ENCODE results near the gene NR2F1.
A peak's percentile ranks its signal among the peaks of the same experiment; 100 is the strongest.
"Not testable (repeated sequence)": the region's sequence is repeated elsewhere in the genome, so short reads cannot be mapped to it uniquely, and the experiment has no call there.

The NR2F1 gene
- long read RNA-seq, donor 1, transcript NR2F1-206 (3 exons, 3,841 nt), result major isoform, 33 of 82 reads
- long read RNA-seq, donor 1, partial matches to known transcripts, result 43 of 82 reads
- long read RNA-seq, donor 1, other reads (novel, unspliced or antisense), result 6 of 82 reads
- long read RNA-seq, donor 2, transcript NR2F1-206 (3 exons, 3,841 nt), result major isoform, 21 of 44 reads
- long read RNA-seq, donor 2, partial matches to known transcripts, result 23 of 44 reads
- long read RNA-seq, donor 2, other reads (novel, unspliced or antisense), result 0 of 44 reads
- long read RNA-seq, donor 3, transcript NR2F1-206 (3 exons, 3,841 nt), result major isoform, 27 of 53 reads
- long read RNA-seq, donor 3, partial matches to known transcripts, result 26 of 53 reads
- long read RNA-seq, donor 3, other reads (novel, unspliced or antisense), result 0 of 53 reads
- long read RNA-seq, donor 4, transcript NR2F1-206 (3 exons, 3,841 nt), result major isoform, 46 of 98 reads
- long read RNA-seq, donor 4, partial matches to known transcripts, result 51 of 98 reads
- long read RNA-seq, donor 4, other reads (novel, unspliced or antisense), result 0 of 98 reads
- long read RNA-seq, donor 5, transcript NR2F1-206 (3 exons, 3,841 nt), result major isoform, 29 of 49 reads
- long read RNA-seq, donor 5, partial matches to known transcripts, result 14 of 49 reads
- long read RNA-seq, donor 5, other reads (novel, unspliced or antisense), result 6 of 49 reads
- long read RNA-seq, donor 6, transcript NR2F1-206 (3 exons, 3,841 nt), result major isoform, 31 of 89 reads
- long read RNA-seq, donor 6, partial matches to known transcripts, result 53 of 89 reads
- long read RNA-seq, donor 6, other reads (novel, unspliced or antisense), result 5 of 89 reads
- long read RNA-seq, donor 7, transcript NR2F1-206 (3 exons, 3,841 nt), result major isoform, 59 of 188 reads
- long read RNA-seq, donor 7, partial matches to known transcripts, result 117 of 188 reads
- long read RNA-seq, donor 7, other reads (novel, unspliced or antisense), result 11 of 188 reads
- long read RNA-seq, donor 8, transcript NR2F1-206 (3 exons, 3,841 nt), result major isoform, 43 of 92 reads
- long read RNA-seq, donor 8, partial matches to known transcripts, result 42 of 92 reads
- long read RNA-seq, donor 8, other reads (novel, unspliced or antisense), result 6 of 92 reads

DNA sequence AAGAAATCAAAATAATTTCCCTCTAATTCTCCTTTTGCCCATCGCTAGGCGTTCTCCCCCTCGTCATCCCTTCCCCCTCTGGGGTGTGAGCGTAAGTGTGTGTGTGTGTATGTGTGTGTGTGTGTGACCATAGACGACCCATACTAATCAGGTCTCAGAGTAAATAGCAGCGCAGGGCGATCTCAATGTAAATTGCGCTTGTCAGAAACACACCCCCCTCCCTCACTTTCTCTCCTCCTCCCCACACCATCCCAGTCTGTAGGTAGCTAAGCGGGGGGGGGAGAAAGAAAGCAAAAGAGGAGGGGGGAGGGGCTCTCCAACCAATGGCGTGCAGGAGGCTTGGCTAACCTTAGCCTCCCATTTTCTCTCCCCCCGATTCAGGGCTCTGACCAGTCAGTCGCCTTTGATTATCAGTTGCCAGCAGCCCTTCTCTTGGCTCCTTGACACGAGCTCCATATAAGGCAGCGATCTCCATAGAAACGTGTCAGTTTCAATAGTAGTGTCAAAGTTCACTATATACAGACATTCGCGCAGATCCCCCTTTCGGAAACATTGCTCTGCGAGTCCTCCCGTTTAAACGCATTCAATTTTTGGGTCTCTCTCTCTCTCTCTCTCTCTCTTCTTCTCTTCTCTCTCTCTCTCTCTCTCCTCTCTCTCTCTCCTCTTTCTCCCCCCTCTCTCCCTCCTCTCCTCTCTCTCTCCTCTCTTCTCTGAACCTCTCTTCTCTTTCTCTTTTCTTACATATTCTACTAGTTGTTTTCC, at the start of gene NR2F1:
TSS of gene NR2F1 (plus strand) at position 546 of the 762 bp plus-strand sequence. CDS start 1,802 bp downstream, outside the sequence.
- DNase-seq, result peak; percentile 89

DNA sequence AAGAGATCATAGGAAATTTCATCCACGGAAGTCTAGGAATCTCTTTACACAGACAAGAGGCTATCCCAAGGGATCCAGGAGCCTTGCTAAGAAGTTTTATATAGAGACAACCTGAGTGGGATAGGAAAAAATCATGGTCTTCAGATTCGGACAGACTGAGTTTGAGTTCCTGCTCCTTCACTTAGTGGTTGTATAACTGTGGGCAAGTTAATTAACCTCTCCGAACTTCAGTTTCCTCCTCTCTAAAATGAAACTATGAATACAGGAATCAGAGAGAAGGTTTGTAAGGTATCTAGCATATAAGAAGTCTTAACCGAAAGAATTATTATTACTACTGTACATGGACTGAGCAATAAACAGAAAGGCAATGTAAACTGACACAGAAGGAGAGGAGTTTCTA, 37.1 kb upstream of the NR2F1 start:
- no peak for DNase-seq

DNA sequence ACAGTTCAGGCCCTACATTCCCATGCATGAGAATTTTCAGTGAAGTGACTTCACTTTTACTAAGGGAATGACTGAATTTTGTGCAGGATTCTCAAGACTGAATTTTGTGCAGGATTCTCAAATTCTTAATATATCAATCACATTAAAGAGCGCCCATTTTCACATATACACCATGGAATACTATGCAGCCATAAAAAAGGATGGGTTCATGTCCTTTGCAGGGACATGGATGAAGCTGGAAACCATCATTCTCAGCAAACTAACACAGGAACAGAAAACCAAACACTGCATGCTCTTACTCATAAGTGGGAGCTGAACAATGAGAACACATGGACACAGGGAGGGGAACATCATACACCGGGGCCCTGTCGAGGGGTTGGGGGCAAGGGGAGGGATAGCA, 33.4 kb upstream of the NR2F1 start:
- DNase-seq, result not testable (repeated sequence)

DNA sequence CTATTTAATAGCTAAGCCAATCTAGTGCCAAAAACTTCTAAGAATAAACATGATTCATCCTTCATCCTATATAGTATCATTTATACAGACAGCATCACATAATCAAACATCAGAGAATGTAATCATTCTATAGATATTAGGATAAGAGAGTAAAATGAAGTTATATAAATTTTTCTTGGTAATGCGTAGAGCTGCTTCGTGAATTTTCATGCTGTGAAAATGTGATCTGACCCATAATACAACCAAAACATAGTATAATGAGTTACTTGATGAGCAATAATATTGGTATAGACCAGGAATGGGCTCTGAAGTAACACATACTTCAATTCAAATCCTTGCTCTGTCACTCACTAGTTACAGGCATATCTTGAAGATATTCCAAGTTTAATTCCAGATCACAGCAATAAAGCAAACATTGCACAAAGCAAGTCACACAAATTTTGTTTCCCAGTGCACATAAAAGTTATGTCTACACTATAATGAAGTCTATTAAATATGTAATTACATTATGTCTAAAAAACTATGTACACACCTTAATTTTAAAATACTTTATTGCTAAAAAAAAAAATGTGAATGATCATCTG, 25.9 kb upstream of the NR2F1 start:
- DNase-seq, result no peak

DNA sequence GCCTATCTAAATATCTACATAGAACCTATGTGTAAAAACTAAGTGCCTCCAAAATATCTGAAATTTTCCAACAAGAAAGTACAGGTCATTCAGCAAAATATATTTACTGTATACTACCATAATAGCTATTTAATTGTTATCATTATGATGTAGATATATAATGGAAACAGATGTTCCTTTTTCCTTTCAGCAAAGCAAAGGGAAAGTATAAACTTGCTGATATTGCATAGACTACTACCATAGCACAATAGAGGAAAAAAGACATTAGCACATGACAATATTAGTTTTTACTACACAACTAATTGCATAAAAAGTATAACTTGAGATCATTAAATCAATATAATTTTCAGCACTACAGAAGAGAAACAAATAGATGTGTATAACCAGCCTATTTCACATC, 16.9 kb upstream of the NR2F1 start:
- no peak for DNase-seq

DNA sequence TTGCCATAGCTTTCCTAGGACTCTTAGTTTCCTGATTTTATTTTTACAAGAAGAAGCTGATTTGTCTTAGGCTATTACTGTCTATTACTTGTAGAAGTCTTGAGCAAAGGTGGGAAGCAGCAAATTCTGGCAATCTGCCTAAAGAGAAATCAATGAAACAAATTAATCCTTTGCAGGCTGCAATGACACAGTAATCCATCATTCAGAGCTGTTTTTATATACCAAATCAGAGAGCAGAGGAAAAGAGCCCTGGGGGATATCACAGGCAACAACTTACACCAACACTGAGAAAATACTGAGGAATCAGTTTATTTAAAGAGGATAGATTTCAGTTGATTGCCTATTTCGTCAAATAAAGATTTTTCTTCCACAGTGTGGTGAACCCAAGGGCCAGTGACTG, 15.6 kb upstream of the NR2F1 start:
- DNase-seq, result peak; percentile 8

DNA sequence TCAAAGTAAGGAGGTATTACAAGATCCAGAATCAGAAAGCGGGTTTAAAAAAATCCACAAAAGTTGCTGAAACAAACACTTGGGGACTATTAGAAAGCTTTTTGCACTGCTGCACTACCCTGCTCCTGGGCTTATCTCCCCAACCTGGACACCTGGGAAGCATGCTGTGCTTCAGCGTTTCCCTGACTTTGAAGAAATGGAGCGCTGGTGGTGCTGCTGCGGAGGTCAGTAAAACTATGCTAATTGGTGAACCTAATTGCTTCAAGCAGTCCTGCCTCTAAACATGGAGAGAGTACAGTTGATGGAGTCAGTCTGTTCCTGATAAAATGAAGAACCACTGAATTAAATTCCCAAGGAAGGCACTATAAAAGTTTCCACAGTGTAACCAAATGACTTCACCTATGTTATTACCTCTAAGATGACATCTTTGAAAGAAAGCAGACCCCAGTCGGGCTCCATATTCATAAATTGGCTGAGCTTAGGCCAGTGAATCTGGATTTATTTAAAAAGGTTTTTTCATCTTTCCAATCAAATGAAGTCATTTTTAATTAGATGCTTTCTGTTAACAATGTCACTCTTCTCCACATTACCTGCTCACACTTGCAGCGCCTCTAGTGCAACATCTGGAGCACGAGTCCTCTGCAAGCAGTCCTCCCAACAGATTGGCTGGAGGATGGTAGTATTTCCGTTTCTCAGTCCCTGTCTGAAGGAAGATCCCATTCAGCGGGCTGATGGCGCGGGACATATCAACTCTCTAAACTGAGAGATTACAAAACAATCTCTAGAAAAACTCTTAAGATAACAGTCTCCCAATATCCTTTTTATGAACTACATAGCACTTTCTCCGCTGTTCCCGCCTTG, 13.5 kb upstream of the NR2F1 start:
- DNase-seq, result peak; percentile 36

DNA sequence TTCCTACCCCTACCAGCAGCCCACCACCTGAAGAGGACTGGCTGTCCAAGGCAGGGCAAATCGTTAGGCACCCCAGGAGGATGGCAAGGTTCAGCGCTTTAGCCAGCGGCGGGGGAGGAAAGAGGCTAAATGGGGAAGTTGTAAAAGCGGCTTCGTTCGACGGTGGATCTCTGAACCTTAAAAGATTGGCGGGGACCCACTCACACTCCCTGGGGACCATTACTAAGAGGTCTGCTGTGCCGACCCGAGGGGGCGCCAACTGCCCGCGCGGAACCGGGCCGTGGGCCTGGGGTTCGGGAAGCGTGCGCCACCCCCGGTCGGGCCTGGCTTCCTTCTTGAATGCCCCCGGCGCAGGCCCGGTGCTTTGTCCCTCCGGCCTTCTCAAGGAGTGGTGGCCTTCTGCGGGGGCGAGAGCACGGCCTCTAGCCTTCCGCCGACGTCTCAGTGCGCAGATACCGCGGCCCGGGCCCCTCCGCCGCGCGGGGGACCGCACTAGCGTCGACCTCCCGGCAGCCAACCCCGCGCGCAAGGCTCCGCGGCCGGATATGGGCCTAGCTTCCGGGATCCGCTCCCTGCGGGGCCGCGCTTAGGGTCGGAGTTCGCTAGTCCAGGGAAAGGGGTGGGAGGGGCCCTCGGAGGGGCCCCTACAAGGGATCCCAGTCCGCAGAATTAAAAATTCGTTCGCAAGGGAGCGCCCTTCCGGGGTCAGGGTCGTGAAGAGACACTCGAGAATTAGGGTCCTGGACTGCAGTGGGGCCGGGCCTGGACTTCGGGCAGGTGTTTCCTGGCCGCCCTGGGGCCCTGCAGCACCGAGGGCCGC, 12.5 kb upstream of the NR2F1 start:
- peak; percentile 54 for DNase-seq

DNA sequence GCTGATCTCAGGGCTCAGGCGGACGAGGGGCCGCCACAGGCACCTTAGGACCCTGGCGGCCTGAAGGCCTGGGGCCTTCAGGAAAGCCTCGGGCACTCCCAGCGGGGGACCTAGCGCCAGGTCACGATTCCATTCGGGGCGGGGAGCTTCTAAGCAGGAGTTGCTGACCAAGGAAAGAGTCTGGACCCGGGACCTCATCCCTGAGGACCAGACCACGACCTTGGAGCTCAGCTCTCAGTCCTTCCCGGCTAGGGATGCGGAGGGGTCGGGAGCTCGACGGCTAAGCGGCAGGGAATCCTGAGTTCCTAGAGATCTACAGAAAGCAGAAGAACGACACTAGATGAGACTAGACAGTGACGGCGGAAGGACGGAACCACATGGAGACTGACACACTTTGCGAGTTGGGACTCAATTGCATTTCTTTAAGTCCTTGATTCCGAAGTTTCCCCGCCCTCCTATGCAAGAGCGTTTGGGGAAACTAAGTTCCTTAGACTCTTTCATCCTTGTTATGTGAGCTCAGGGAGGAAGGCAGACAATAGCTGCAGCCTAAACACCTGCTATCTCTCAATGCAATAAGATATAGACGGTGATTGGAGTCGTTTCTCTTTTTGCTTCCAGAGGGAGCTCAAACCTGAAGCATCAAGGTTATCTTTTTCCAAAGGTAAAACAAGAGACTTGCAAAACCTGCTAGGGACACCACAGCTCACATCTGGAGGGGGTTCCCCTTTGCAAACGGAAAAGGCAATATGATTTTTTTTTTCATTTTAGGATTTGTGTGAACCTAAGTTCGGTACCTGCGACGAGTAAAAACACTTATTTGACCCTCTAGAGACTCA, 11.7 kb upstream of the NR2F1 start:
- DNase-seq, result peak; percentile 51

DNA sequence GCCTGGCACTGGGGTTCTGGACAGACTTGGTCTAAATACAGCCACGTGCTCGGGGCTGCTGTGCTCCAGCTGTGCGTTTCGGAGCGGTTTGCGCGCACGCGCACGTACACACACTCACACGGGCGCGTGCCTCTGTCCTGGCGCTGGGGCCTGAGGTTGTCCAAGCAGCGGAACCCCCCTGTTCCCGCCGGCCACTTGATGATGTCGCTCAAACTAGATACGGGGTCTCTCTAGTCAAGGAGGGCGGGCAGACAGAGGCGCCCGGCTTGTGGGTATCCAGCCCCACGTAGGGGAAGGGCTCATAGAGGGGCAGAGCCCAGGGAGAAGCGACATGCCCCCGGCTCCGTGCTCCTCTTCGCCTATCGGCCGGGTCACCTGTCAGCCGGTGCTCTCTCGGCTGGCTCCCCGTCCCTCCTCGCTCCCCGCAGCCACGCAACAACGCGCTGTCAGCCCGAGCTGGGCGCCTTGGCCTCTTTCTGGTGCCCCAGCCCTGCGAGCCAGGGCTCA, 10.9 kb upstream of the NR2F1 start:
- peak; percentile 86 for DNase-seq

DNA sequence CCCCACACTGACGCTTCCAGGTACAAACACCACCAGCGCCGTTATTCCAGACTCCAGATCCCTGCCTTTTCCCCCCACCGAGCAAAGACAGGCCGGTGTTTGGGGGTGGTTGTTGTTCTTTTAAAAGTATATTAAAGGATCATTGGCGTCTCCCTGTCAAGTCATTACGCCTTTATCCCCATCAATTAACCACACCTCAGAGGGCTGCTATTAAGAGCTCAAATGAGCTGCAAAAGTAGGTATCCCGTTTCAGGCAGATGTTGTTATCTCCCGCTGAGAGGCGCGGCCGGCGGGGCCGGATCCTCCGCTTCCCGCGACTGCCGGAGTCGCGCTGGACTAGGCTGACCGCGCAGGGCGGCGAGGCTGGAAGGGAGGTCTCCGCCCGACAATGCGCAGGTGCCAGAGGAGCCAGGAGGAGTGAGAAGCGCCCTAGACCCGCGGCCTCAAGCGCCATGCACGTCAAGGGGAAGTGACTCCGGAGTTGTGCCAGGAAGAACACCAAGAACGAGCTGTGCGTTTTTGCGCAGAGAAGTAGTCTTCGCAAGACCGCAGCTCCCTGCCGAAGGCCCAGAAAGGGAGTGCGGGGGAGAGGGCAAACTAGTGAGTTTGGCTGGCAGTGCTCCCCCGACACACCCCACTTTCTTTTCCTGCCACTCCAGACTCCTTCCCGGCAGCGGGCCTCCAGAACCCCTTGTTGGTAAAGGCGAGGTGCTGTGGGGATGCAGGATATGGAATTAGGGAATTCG, 10.2 kb upstream of the NR2F1 start:
- DNase-seq, result peak; percentile 90

DNA sequence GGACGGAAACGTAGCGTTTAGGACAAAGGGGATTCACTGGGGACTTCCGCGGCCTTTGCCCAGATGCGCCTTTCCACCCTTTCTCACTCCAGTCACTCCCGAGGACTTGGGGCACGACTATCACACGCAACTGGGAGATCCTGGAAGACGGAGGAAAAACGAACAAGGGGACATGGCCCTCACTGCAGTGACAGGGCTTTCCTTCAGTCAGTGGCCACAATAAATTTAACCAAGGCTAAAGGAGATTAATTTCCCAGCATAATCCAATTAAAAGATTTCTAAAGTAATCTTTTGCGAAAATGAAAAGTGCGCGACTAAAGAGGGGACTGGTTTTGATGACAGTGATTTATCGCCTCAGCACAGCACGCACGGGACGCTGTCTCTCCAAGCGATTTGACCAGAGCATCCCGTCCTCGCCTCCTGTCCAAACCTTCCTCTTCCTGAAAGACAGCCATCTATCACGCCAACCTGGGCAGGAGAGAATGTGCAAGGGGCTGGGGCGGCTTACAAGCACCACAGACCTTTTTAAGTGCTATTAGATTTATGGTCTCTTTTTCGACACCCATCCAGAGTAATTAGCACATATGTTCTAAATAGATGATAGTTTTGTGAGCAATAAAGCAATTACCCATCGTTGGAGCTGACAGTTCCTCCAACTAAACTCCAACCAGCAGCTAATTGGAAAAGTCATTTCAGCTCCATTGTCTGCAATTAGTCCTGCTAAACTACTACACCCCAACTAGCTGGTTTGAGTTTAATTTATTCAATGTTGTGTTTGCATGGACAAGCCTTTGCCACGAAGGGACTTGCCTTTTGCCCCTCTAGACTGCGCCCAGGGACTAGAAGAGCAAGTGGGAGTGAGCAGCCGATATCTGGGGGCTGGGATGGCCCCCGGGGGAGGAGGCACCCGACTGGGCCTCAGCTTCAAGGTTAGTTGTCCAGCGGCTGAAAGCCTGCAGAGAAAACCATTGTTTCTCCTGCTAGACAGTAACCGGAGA, 9.4 kb upstream of the NR2F1 start:
- peak; percentile 70 for DNase-seq

DNA sequence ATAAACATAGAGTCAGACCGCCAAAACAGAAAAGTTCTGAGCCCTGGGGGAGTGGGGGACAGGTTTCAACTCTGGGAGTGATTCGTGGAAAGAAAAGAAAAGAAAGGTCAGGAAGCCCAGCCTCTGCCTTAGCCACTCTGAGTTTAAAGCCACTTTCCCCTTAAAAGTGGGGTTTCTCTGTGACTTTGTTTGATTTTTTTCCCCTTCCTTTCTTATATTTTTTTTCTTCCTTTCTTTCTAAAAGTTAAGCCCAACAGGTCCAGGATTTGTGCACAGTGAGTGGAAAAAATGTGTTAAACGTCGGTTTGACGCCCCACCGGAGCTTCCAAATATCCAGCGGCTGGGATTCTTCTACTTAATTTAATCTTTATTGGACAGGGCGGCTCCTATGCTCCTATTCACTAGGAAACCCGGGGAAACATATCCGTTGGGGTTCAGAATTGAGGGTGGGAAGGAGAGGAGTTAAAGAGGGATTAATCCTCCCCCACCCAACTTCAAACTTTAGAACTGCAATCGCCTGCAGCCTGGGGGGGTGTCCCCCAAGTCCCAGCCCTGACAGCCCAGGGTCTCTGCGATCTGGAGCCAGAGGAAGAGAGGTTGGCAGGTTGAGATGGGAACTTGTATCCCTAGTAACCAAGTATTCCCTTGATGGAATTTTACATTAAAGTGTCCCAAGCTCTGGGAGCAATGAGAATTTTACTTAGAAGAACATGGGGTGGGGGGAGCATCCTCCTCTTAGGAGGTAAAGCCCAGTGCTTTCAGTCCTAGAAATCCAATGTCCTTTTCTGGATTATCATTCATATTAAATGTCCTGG, 8.3 kb upstream of the NR2F1 start:
- DNase-seq, result peak; percentile 70

DNA sequence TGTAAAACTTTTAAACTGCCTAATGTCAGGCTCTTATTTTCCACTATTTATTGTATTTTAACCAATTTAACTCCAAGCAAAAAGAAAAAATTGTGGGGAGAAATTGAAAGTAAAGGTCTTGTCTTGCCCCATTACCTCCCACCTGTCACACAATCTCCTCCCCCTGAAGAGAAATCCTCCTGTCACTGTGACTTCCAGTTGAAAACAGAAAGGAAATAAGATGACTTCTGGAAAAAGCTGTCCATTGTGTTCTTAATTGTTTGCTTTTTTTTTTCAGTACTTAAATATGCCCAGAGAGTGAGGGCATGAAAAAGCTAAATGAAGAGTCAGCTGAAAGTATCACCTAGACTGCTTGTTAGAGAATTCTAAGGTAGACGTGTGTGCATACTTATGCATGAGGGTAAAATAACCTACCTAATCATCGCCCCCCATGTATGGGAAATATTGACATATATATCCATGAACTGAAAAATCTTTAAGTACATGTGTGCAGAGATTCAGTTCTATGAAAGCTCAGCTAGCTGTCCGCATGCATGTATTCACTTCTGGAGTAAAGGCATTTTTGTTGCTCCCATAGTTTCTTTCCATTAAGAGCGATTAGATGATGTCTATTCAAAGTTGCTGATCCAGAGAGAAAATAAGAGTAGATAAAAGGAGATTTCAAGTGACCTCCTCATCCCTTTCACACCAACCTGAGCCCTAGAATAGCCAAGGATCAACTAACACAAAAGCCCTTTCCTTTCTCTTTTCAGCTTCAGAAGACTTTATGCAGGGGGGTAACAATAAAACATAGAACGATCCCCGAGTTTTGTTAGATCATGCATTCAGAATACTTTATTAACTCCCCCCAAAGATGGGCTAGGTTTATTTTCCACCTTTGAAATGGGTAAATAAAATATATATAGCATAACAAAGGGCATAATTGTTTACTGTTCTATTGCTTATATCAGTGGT, 7.3 kb upstream of the NR2F1 start:
- DNase-seq, result peak; percentile 55
